Glutamatergic neuron (in vitro differentiated cells): ENCODE measurements around the gene IL9R. TPM values are rescaled to one million over a fixed set of nuclear protein-coding genes. Genes with fewer than 3 reads are reported as not detected.

ENCODE experiments used
- DNase-seq: peaks from one replicate; pipeline ENCODE4 v3.0.0; 2022
- H3K27ac Mint-ChIP-seq: one replicate; pipeline ENCODE4 v1.8.0; 2020; ENCODE audit warnings: mild to moderate bottlenecking, mixed read lengths, inconsistent platforms; ENCODE audit not compliant: unreplicated experiment
- H3K27me3 Mint-ChIP-seq: one replicate; pipeline ENCODE4 v1.8.0; 2020; ENCODE audit warnings: mild to moderate bottlenecking, moderate library complexity, mixed read lengths, inconsistent platforms; ENCODE audit not compliant: unreplicated experiment
- H3K36me3 Mint-ChIP-seq: one replicate; pipeline ENCODE4 v1.8.0; 2020; ENCODE audit warnings: mild to moderate bottlenecking, mixed read lengths, inconsistent platforms; ENCODE audit not compliant: unreplicated experiment
- H3K4me1 Mint-ChIP-seq: one replicate; pipeline ENCODE4 v1.8.0; 2020; ENCODE audit warnings: mild to moderate bottlenecking, low read depth, mixed read lengths, inconsistent platforms; ENCODE audit not compliant: unreplicated experiment
- H3K4me3 Mint-ChIP-seq: one replicate; pipeline ENCODE4 v1.8.0; 2020; ENCODE audit warnings: mild to moderate bottlenecking, mixed read lengths, inconsistent platforms; ENCODE audit not compliant: unreplicated experiment
- H3K9me3 Mint-ChIP-seq: one replicate; pipeline ENCODE4 v1.8.0; 2020; ENCODE audit warnings: mild to moderate bottlenecking, moderate library complexity, mixed read lengths, inconsistent platforms; ENCODE audit not compliant: unreplicated experiment
- CTCF ChIP-seq: fragments of 200-600 bp; sonication (generic); IDR thresholded peaks from one replicate; pipeline ENCODE4 v1.5.0; 2021; ENCODE audit not compliant: partially characterized antibody, unreplicated experiment
- total RNA-seq: library from RNA; stranded (reverse); fragmentation: NEBNext Ultra II Directional; extraction: Animal tissue kit (Norgen Biotek cat#: 25700); gene quantifications from one replicate; pipeline ENCODE4 v1.2.1, GENCODE V29; 2021; ENCODE audit not compliant: unreplicated experiment

The IL9R gene
- total RNA-seq, 1 donor from 2014 or later, result not detected

GRCh38 chrX:155956099-155956498 lies 41.4 kb upstream of the IL9R start:
- Mint-ChIP-seq H3K27me3 (no peaks in the 10 kb centered on the region), H3K9me3 (peaks cover 2% of the 10 kb centered on the region), H3K4me3 (no peak overlapping the region), H3K27ac (no peak overlapping the region), H3K4me1 (no peaks in the 10 kb centered on the region), H3K36me3 (no peaks in the 10 kb centered on the region)
- DNase-seq, result no peak
- TF ChIP-seq CTCF, result no peak

- H3K4me1 Mint-ChIP-seq, result no peaks in the 10 kb centered on the region
- no peak for TF ChIP-seq CTCF
- no peak for DNase-seq
- no peak overlapping the region for H3K4me3 Mint-ChIP-seq
- H3K9me3 Mint-ChIP-seq, result peaks cover 2% of the 10 kb centered on the region
- no peaks in the 10 kb centered on the region for H3K36me3 Mint-ChIP-seq
- H3K27me3 Mint-ChIP-seq, result no peaks in the 10 kb centered on the region
- no peak overlapping the region for H3K27ac Mint-ChIP-seq
These were observed 40.8 kb upstream of the IL9R start for GRCh38 chrX:155956649-155957048.

- H3K4me1 Mint-ChIP-seq, result no peaks in the 10 kb centered on the region
- DNase-seq, result no peak
- H3K27me3 Mint-ChIP-seq, result no peaks in the 10 kb centered on the region
- no peaks in the 10 kb centered on the region for H3K36me3 Mint-ChIP-seq
- no peak overlapping the region for H3K4me3 Mint-ChIP-seq
- H3K27ac Mint-ChIP-seq, result no peak overlapping the region
- H3K9me3 Mint-ChIP-seq, result peaks cover 3% of the 10 kb centered on the region
- no peak for TF ChIP-seq CTCF
These were observed 39.7 kb upstream of the IL9R start for GRCh38 chrX:155957843-155958242.

- no peak for DNase-seq
- no peaks in the 10 kb centered on the region for H3K4me1 Mint-ChIP-seq
- no peaks in the 10 kb centered on the region for H3K27me3 Mint-ChIP-seq
- H3K36me3 Mint-ChIP-seq, result no peaks in the 10 kb centered on the region
- H3K9me3 Mint-ChIP-seq, result peaks cover 9% of the 10 kb centered on the region
- TF ChIP-seq CTCF, result no peak
- no peak overlapping the region for H3K4me3 Mint-ChIP-seq
- no peak overlapping the region for H3K27ac Mint-ChIP-seq
These were observed 38.4 kb upstream of the IL9R start for GRCh38 chrX:155959018-155959587.

GRCh38 chrX:155962906-155963305 lies 34.6 kb upstream of the IL9R start:
- no peak for TF ChIP-seq CTCF
- no peaks in the 10 kb centered on the region for H3K27me3 Mint-ChIP-seq
- H3K9me3 Mint-ChIP-seq, result peaks cover 8% of the 10 kb centered on the region
- DNase-seq, result no peak
- no peaks in the 10 kb centered on the region for H3K36me3 Mint-ChIP-seq
- no peaks in the 10 kb centered on the region for H3K4me1 Mint-ChIP-seq
- no peak overlapping the region for H3K4me3 Mint-ChIP-seq
- H3K27ac Mint-ChIP-seq, result no peak overlapping the region
